ENCODE measurements around the gene LAG3. TPM values are rescaled to one million over a fixed set of nuclear protein-coding genes. Genes with fewer than 3 reads are reported as not detected.
A peak's percentile ranks its signal among the peaks of the same experiment; 100 is the strongest.
"Not testable (repeated sequence)": the region's sequence is repeated elsewhere in the genome, so short reads cannot be mapped to it uniquely, and the experiment has no call there.

Gene LAG3
- total RNA-seq, 2 experiments from 2014 or later: 0.19 TPM; not detected in 1

- BruUV-seq (replicated peaks): no TSS peak
- Histone ChIP-seq H3K4me2 (ENCODE audit: low read length) (no peak overlapping the region), H3K79me2 (ENCODE audit: insufficient read depth, low read depth, low read length) (no peaks in the 10 kb centered on the region), H3K4me3 (ENCODE audit: low read depth, low read length, poor library complexity, severe bottlenecking) (no peak overlapping the region), H3K9me2 (ENCODE audit: insufficient read depth, low read length) (no peaks in the 10 kb centered on the region), H2AFZ (ENCODE audit: low read length) (no peak overlapping the region), H3K36me3 (ENCODE audit: insufficient read depth, low read length) (peaks cover 18% of the 10 kb centered on the region), H3K27ac (ENCODE audit: low read depth, low read length, poor library complexity, severe bottlenecking) (no peak overlapping the region), H4K20me1 (ENCODE audit: insufficient read depth, low read length) (no peaks in the 10 kb centered on the region), H3K4me1 (ENCODE audit: insufficient read depth, low read length, poor library complexity, severe bottlenecking) (peaks cover 14% of the 10 kb centered on the region), H3K9me3 (ENCODE audit: low read length) (no peaks in the 10 kb centered on the region)
- ChIA-PET CTCF (ENCODE audit: unreplicated experiment) (no interaction called here), POLR2A (interaction anchor here (2.3 kb wide), 1 partner anchor 10 kb away, joined by 6 read pairs; the partner anchor contains the start of gene MLF2)
- DNase-seq (ENCODE audit: low spot score): no peak
- intact Hi-C loops (cut with micrococcal nuclease; ENCODE audit: unreplicated experiment): no loop called here
- TF ChIP-seq CTCF (conservative IDR thresholded peaks at IDR 0.05; ENCODE audit: low read length): no peak
- TF ChIP-seq EZH2phosphoT487 (IDR thresholded peaks at IDR 0.05; ENCODE audit: borderline replicate concordance, low read depth, low read length): no peak
These were observed 29.5 kb upstream of the LAG3 start for GRCh38 chr12:6742834-6743233.

- intact Hi-C loops (cut with micrococcal nuclease; ENCODE audit: unreplicated experiment); H3K9me2 ChIP-seq (ENCODE audit: insufficient read depth, low read length); H3K4me3 ChIP-seq (ENCODE audit: low read depth, low read length, poor library complexity, severe bottlenecking); BruUV-seq (replicated peaks); H3K27ac ChIP-seq (ENCODE audit: low read depth, low read length, poor library complexity, severe bottlenecking); H3K4me2 ChIP-seq (ENCODE audit: low read length); H4K20me1 ChIP-seq (ENCODE audit: insufficient read depth, low read length); CTCF ChIA-PET (ENCODE audit: unreplicated experiment); H3K79me2 ChIP-seq (ENCODE audit: insufficient read depth, low read depth, low read length); H2AFZ ChIP-seq (ENCODE audit: low read length); H3K9me3 ChIP-seq (ENCODE audit: low read length); DNase-seq (ENCODE audit: low spot score): not testable (repeated sequence)
- POLR2A ChIA-PET: interaction anchor here (2.3 kb wide), 1 partner anchor 9 kb away, joined by 6 read pairs; the partner anchor contains the start of gene MLF2
- H3K36me3 ChIP-seq (ENCODE audit: insufficient read depth, low read length): peaks cover 23% of the 10 kb centered on the region
- H3K4me1 ChIP-seq (ENCODE audit: insufficient read depth, low read length, poor library complexity, severe bottlenecking): peaks cover 14% of the 10 kb centered on the region
These were observed 29.0 kb upstream of the LAG3 start for GRCh38 chr12:6743300-6743699.

- intact Hi-C loops (cut with micrococcal nuclease; ENCODE audit: unreplicated experiment): no loop called here
- H3K27ac ChIP-seq (ENCODE audit: low read depth, low read length, poor library complexity, severe bottlenecking): no peak overlapping the region
- DNase-seq (ENCODE audit: low spot score): peak; percentile 73
These were observed 26.4 kb upstream of the LAG3 start for GRCh38 chr12:6745741-6746525.

More at GRCh38 chr12:6745741-6746525, 26.4 kb upstream of the LAG3 start:
- no peaks in the 10 kb centered on the region for H3K9me3 ChIP-seq (ENCODE audit: low read length)
- H2AFZ ChIP-seq (ENCODE audit: low read length): no peak overlapping the region
- no peaks in the 10 kb centered on the region for H3K79me2 ChIP-seq (ENCODE audit: insufficient read depth, low read depth, low read length)
- no peaks in the 10 kb centered on the region for H4K20me1 ChIP-seq (ENCODE audit: insufficient read depth, low read length)
- CTCF ChIA-PET (ENCODE audit: unreplicated experiment): interaction anchor here (0.6 kb wide), 1 partner anchor 471 kb away, joined by 3 read pairs; no protein-coding TSS in a partner anchor
- no peak overlapping the region for H3K4me3 ChIP-seq (ENCODE audit: low read depth, low read length, poor library complexity, severe bottlenecking)
- H3K36me3 ChIP-seq (ENCODE audit: insufficient read depth, low read length): peaks cover 47% of the 10 kb centered on the region
- BruUV-seq (replicated peaks): no TSS peak
- peak overlapping the region; percentile 36; the same call in 1 of the 2 replicates for H3K4me2 ChIP-seq (ENCODE audit: low read length)
- POLR2A ChIA-PET: no interaction called here
- no peaks in the 10 kb centered on the region for H3K9me2 ChIP-seq (ENCODE audit: insufficient read depth, low read length)
- peaks cover 14% of the 10 kb centered on the region for H3K4me1 ChIP-seq (ENCODE audit: insufficient read depth, low read length, poor library complexity, severe bottlenecking)
- TF ChIP-seq CTCF (conservative IDR thresholded peaks at IDR 0.05; ENCODE audit: low read length) (no peak), EZH2phosphoT487 (IDR thresholded peaks at IDR 0.05; ENCODE audit: borderline replicate concordance, low read depth, low read length) (no peak)
